ENCODE results near the gene KIF16B. TPM values are rescaled to one million over a fixed set of nuclear protein-coding genes. Genes with fewer than 3 reads are reported as not detected.

The KIF16B gene
- total and polyA plus RNA-seq, 2 donors (not counting 3 experiments of a cell fraction or from before 2014, with no cell fraction given) = 2.9 to 8.8 TPM

GRCh38 chr20:16351415-16351814 lies 221.8 kb downstream of the KIF16B start:
- DNase-seq (ENCODE audit: low read depth, low spot score) (no peak), FAIRE-seq (no peak)
- intact Hi-C loops (cut with micrococcal nuclease) = no loop called here
- Histone ChIP-seq H3K27ac (ENCODE audit: insufficient read depth, low read depth, low read length) (no peak overlapping the region), H3K4me3 (replicated peaks in 1 of 3; ENCODE audit: insufficient read depth in 1 of 3, low read depth in 1 of 3, low read length in 3 of 3) (no peak overlapping the region), H2AFZ (ENCODE audit: low read depth, low read length) (no peak overlapping the region), H3K4me1 (ENCODE audit: control insufficient read depth, extremely low read depth, insufficient read depth, low read length) (no peaks in the 10 kb centered on the region), H3K9me1 (replicated peaks; ENCODE audit: control insufficient read depth, extremely low read depth, insufficient read depth, low read length) (no peaks in the 10 kb centered on the region), H3K27me3 (ENCODE audit: control insufficient read depth in 2 of 2, insufficient read depth in 2 of 2, low read length in 2 of 2) (no peaks in the 10 kb centered on the region), H3K36me3 (ENCODE audit: control insufficient read depth in 2 of 2, extremely low read depth in 1 of 2, insufficient read depth in 2 of 2, low read length in 2 of 2) (no peaks in the 10 kb centered on the region), H3K9ac (replicated peaks; ENCODE audit: extremely low read depth, insufficient read depth, low read length) (no peak overlapping the region), H3K9me3 (replicated peaks; ENCODE audit: control insufficient read depth, insufficient read depth, low read length) (no peaks in the 10 kb centered on the region), H3K79me2 (ENCODE audit: control insufficient read depth, insufficient read depth, low read length) (no peaks in the 10 kb centered on the region), H4K20me1 (replicated peaks; ENCODE audit: control insufficient read depth, extremely low read depth, insufficient read depth, low read length) (no peaks in the 10 kb centered on the region), H3K4me2 (ENCODE audit: insufficient read depth, low read length) (no peak overlapping the region)
- TF ChIP-seq FOS (IDR thresholded peaks at IDR 0.05; ENCODE audit: borderline replicate concordance, insufficient read depth, low read length) (no peak), POLR2AphosphoS5 (IDR thresholded peaks at IDR 0.05; ENCODE audit: insufficient read depth, low read depth, low read length) (no peak), CTCF (IDR thresholded peaks at IDR 0.05; ENCODE audit: extremely low read depth in 1 of 2, insufficient read depth in 1 of 2, low read depth in 1 of 2, low read length in 2 of 2) (no peak), EZH2 (IDR thresholded peaks at IDR 0.05; ENCODE audit: borderline replicate concordance, low read depth, low read length, severe bottlenecking) (no peak), POLR2A (IDR thresholded peaks at IDR 0.05; ENCODE audit: low read depth, low read length) (no peak), GATA2 (IDR thresholded peaks at IDR 0.05; ENCODE audit: insufficient read depth, insufficient read length, low read depth, low read length) (no peak), JUN (IDR thresholded peaks at IDR 0.05; ENCODE audit: borderline replicate concordance, insufficient read depth, insufficient read length, low read depth) (no peak), MYC (IDR thresholded peaks at IDR 0.05; ENCODE audit: low read depth, low read length) (no peak), MAX (IDR thresholded peaks at IDR 0.05; ENCODE audit: insufficient read depth, insufficient read length) (no peak)
- ChIA-PET POLR2A (no interaction called here), CTCF (no interaction called here)
- dilution Hi-C loops (cut with MboI; ENCODE audit: extremely low pct_ligation_motif_present, low sequenced_read_pairs) = no loop called here
- BruUV-seq (replicated peaks) = no TSS peak
